NCI-H1417 treated with DMSO at 0.1 percent for 48 hours (cell line): ENCODE data around the gene PACRG.

ENCODE experiments used
- DNase-seq: peaks from one replicate; lab custom pipeline; 2025; lab: John Stamatoyannopoulos, UW

The PACRG gene

GRCh38 chr6:163354085-163354484 lies 626.3 kb downstream of the PACRG start:
- DNase-seq = no peak

DNA sequence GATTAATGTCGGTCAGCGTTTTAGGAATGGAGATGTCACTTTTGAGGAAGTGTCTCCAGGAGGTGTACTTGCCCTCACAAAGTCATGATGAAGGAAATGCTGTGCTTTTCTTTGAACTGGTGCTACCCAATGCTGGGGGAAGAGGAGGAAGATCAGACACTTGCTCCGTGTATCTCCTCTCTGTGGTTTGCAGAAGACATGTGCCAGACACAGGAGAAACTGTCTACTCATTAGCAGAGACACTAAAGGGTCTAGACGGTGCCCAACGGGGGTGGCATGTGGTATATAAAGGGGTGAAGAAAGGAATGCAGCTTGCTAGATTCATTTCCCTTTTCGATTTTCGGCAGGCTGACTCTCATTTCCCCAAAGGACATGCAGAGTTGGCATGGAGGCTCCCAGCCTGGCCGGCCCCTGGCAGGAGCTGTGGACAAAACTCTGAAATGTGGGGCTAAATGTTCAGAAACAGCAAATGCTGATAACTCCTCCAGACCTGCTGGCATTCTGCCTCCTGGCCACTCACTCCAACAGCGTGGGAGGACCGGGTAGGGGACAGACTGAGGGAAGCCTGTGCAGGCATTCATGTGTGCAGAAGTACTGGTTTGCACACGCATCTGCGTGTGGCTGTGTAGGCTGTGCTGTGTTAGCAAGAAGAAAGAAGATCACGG lies 627.1 kb downstream of the PACRG start:
- no peak for DNase-seq

GRCh38 chr6:163355426-163355991 lies 627.7 kb downstream of the PACRG start:
- no peak for DNase-seq

DNA sequence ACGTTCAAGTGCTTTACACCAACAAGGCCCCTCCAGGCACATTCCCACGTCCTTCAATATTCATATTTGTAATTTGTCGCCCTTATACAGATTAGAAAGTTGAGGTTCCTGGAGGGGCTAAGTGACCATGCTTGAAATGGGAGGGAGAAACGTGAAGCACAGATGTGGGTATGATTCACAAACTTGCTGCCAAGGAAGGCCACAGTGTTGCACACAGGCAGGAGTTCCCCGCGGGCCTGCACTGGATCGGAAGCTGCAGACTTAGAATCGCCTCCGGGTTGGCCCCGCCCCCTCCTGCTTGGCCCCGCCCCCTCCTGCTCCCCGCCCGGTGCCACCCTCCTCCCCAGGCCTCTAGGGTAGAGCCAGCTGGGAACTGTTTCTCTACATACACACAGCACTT lies 628.5 kb downstream of the PACRG start:
- no peak for DNase-seq

- DNase-seq = no peak
These were observed 629.0 kb downstream of the PACRG start for GRCh38 chr6:163356743-163357142.

- no peak for DNase-seq
These were observed 636.9 kb downstream of the PACRG start for GRCh38 chr6:163364641-163365040.
